ENCODE data around the gene CYSLTR1. TPM values are rescaled to one million over a fixed set of nuclear protein-coding genes. Genes with fewer than 3 reads are reported as not detected.

Gene CYSLTR1
- total RNA-seq, 1 donor from 2014 or later, result not detected

GRCh38 chrX:78333521-78333920 is 6.1 kb upstream of the CYSLTR1 start:
- Mint-ChIP-seq H3K36me3 (ENCODE audit: low read depth, unreplicated experiment) (no peaks in the 10 kb centered on the region), H3K27ac (ENCODE audit: unreplicated experiment) (no peak overlapping the region), H3K27me3 (ENCODE audit: low read depth, unreplicated experiment) (no peaks in the 10 kb centered on the region), H3K9me3 (ENCODE audit: unreplicated experiment) (no peaks in the 10 kb centered on the region), H3K4me1 (ENCODE audit: low read depth, unreplicated experiment) (no peaks in the 10 kb centered on the region), H3K4me3 (ENCODE audit: unreplicated experiment) (no peak overlapping the region)
- Histone ChIP-seq H2AFZ (ENCODE audit: low read depth, low read length) (no peak overlapping the region), H3K9ac (ENCODE audit: low read length) (no peak overlapping the region), H3K4me2 (ENCODE audit: low read length) (no peak overlapping the region), H3K27me3 (ENCODE audit: insufficient read depth, low read length) (no peaks in the 10 kb centered on the region), H3K36me3 (ENCODE audit: insufficient read depth, low read length) (no peaks in the 10 kb centered on the region), H3K4me3 (ENCODE audit: insufficient read depth, low read depth, low read length) (no peak overlapping the region), H4K20me1 (ENCODE audit: insufficient read depth, low read length) (no peaks in the 10 kb centered on the region), H3K27ac (ENCODE audit: low read depth, low read length) (no peak overlapping the region), H3K79me2 (ENCODE audit: insufficient read depth, low read length) (no peaks in the 10 kb centered on the region), H3K4me1 (ENCODE audit: insufficient read depth, low read length) (no peaks in the 10 kb centered on the region), H3K9me3 (ENCODE audit: insufficient read depth, low read depth, low read length) (no peaks in the 10 kb centered on the region)
- TF ChIP-seq EZH2 (IDR thresholded peaks at IDR 0.05; ENCODE audit: insufficient read depth, low read length), result no peak
- no peak for TF ChIP-seq CTCF (IDR thresholded peaks at IDR 0.05; ENCODE audit: insufficient read depth, low read depth, low read length)
- DNase-seq (ENCODE audit: low read depth) (no peak), FAIRE-seq (no peak)

DNA sequence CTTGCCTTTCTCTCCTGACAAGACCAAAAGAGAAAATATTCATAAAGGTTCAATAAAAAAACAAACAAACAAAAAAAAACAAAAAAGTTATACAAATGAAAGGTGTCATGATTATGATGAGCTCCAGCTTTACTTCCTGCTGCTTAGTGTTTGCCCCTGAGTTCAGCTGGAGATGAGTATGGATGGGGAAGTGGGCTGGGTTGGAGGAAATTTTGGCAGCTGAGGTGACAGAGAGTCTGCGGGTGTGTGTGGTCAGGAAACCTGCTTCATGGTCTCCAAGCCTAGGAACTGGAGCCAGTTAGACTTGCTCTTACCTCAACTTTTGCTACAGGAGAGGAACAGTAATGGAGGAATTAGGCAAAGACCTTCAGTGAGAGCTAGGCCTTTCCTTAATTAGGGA is 4.3 kb upstream of the CYSLTR1 start:
- no peak overlapping the region for H3K27ac ChIP-seq (ENCODE audit: low read depth, low read length)
- H3K27me3 ChIP-seq (ENCODE audit: insufficient read depth, low read length), result no peaks in the 10 kb centered on the region
- no peaks in the 10 kb centered on the region for H4K20me1 ChIP-seq (ENCODE audit: insufficient read depth, low read length)
- no peak for DNase-seq (ENCODE audit: low read depth)
- no peak overlapping the region for H3K27ac Mint-ChIP-seq (ENCODE audit: unreplicated experiment)
- no peaks in the 10 kb centered on the region for H3K4me1 Mint-ChIP-seq (ENCODE audit: low read depth, unreplicated experiment)
- H3K4me3 ChIP-seq (ENCODE audit: insufficient read depth, low read depth, low read length), result no peak overlapping the region
- no peaks in the 10 kb centered on the region for H3K9me3 Mint-ChIP-seq (ENCODE audit: unreplicated experiment)
- H2AFZ ChIP-seq (ENCODE audit: low read depth, low read length), result no peak overlapping the region
- H3K4me3 Mint-ChIP-seq (ENCODE audit: unreplicated experiment), result no peak overlapping the region
- no peak overlapping the region for H3K4me2 ChIP-seq (ENCODE audit: low read length)
- FAIRE-seq, result no peak
- no peaks in the 10 kb centered on the region for H3K27me3 Mint-ChIP-seq (ENCODE audit: low read depth, unreplicated experiment)
- H3K4me1 ChIP-seq (ENCODE audit: insufficient read depth, low read length), result no peaks in the 10 kb centered on the region
- H3K9me3 ChIP-seq (ENCODE audit: insufficient read depth, low read depth, low read length), result no peaks in the 10 kb centered on the region
- no peak for TF ChIP-seq CTCF (IDR thresholded peaks at IDR 0.05; ENCODE audit: insufficient read depth, low read depth, low read length)
- no peak for TF ChIP-seq EZH2 (IDR thresholded peaks at IDR 0.05; ENCODE audit: insufficient read depth, low read length)
- H3K36me3 ChIP-seq (ENCODE audit: insufficient read depth, low read length), result no peaks in the 10 kb centered on the region
- H3K9ac ChIP-seq (ENCODE audit: low read length), result no peak overlapping the region
- H3K36me3 Mint-ChIP-seq (ENCODE audit: low read depth, unreplicated experiment), result no peaks in the 10 kb centered on the region
- no peaks in the 10 kb centered on the region for H3K79me2 ChIP-seq (ENCODE audit: insufficient read depth, low read length)

DNA sequence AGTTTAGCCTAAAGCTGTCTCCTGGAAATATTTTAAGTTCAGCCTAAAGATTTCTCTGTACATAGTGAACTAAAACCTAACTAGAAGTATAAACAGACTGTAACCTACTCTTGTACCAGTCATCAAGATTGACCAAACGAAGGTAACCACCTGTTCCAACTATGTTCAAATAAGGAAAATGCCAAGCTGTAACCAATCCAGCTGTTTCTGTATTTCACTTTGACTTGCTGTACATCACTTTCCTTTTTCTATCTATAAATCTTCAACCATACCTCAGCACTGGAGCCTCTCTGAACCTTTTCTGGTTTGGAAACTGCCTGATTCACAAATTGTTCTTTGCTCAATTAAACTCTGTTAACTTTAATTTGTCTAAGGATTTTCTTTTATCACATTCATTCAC is 3.1 kb upstream of the CYSLTR1 start:
- Mint-ChIP-seq H3K27ac (ENCODE audit: unreplicated experiment) (no peak overlapping the region), H3K27me3 (ENCODE audit: low read depth, unreplicated experiment) (no peaks in the 10 kb centered on the region)
- no peak for FAIRE-seq

More for the DNA sequence above, 3.1 kb upstream of the CYSLTR1 start:
- no peak for DNase-seq (ENCODE audit: low read depth)
- no peak overlapping the region for H2AFZ ChIP-seq (ENCODE audit: low read depth, low read length)
- H3K36me3 ChIP-seq (ENCODE audit: insufficient read depth, low read length), result no peaks in the 10 kb centered on the region
- Mint-ChIP-seq H3K9me3 (ENCODE audit: unreplicated experiment) (no peaks in the 10 kb centered on the region), H3K4me1 (ENCODE audit: low read depth, unreplicated experiment) (no peaks in the 10 kb centered on the region), H3K4me3 (ENCODE audit: unreplicated experiment) (no peak overlapping the region), H3K36me3 (ENCODE audit: low read depth, unreplicated experiment) (no peaks in the 10 kb centered on the region)
- H3K9ac ChIP-seq (ENCODE audit: low read length), result no peak overlapping the region
- no peak overlapping the region for H3K27ac ChIP-seq (ENCODE audit: low read depth, low read length)
- no peaks in the 10 kb centered on the region for H4K20me1 ChIP-seq (ENCODE audit: insufficient read depth, low read length)
- no peaks in the 10 kb centered on the region for H3K79me2 ChIP-seq (ENCODE audit: insufficient read depth, low read length)
- no peak overlapping the region for H3K4me3 ChIP-seq (ENCODE audit: insufficient read depth, low read depth, low read length)
- no peaks in the 10 kb centered on the region for H3K27me3 ChIP-seq (ENCODE audit: insufficient read depth, low read length)
- TF ChIP-seq EZH2 (IDR thresholded peaks at IDR 0.05; ENCODE audit: insufficient read depth, low read length) (no peak), CTCF (IDR thresholded peaks at IDR 0.05; ENCODE audit: insufficient read depth, low read depth, low read length) (no peak)
- H3K4me1 ChIP-seq (ENCODE audit: insufficient read depth, low read length), result no peaks in the 10 kb centered on the region
- H3K9me3 ChIP-seq (ENCODE audit: insufficient read depth, low read depth, low read length), result no peaks in the 10 kb centered on the region
- no peak overlapping the region for H3K4me2 ChIP-seq (ENCODE audit: low read length)

Measured in astrocyte (in vitro differentiated cells and primary cell).